Occipital lobe (tissue), 2 donors: ENCODE results near the gene P2RX6. TPM values are rescaled to one million over a fixed set of nuclear protein-coding genes. Genes with fewer than 3 reads are reported as not detected.
"Not testable (repeated sequence)": the region's sequence is repeated elsewhere in the genome, so short reads cannot be mapped to it uniquely, and the experiment has no call there.

ENCODE experiments used
- DNase-seq: peaks from one replicate; lab custom pipeline; 2025; lab: John Stamatoyannopoulos, UW
- total RNA-seq: library from RNA; depleted of rRNA; stranded (reverse); fragments of >200 nt; gene quantifications from one replicate; pipeline ENCODE4 v1.2.3, GENCODE V29; 2014

Gene P2RX6
- total RNA-seq, result not detected

DNA sequence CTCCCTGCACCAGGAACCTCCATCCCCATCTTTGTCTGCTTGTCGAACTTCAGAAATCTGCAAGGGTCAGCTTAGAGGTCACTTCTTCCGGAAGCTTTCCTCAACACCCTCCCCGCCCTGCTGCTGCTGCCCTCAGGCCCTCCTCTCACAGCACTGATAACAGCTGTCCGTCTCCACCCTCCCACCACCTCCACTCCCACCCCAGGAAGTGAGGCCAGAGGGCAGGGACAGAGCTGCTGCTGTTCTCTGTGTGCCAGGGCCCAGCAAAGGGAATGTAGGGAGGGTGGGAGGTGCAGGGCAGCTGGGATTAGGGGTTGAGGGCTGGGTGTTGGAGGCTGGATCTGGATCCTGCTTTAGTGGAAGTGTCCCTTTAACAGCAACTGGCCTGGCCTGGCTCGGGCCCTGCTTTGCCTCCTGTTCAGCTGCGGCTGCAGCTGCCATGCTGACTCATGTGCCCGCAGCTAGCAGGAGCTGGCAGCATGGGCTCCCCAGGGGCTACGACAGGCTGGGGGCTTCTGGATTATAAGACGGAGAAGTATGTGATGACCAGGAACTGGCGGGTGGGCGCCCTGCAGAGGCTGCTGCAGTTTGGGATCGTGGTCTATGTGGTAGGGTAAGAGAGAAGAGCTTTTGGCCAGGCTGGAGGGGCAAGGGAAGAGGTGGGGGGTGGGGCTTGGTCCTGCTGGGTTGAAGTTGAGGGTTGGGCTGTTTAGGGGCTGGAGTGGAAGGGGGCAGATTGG is at the start of gene P2RX6:
TSS of gene P2RX6 (plus strand) at position 440 of the 740 bp plus-strand sequence. CDS start at position 450, 10 bp downstream.
- DNase-seq, result peak; percentile 48

DNA sequence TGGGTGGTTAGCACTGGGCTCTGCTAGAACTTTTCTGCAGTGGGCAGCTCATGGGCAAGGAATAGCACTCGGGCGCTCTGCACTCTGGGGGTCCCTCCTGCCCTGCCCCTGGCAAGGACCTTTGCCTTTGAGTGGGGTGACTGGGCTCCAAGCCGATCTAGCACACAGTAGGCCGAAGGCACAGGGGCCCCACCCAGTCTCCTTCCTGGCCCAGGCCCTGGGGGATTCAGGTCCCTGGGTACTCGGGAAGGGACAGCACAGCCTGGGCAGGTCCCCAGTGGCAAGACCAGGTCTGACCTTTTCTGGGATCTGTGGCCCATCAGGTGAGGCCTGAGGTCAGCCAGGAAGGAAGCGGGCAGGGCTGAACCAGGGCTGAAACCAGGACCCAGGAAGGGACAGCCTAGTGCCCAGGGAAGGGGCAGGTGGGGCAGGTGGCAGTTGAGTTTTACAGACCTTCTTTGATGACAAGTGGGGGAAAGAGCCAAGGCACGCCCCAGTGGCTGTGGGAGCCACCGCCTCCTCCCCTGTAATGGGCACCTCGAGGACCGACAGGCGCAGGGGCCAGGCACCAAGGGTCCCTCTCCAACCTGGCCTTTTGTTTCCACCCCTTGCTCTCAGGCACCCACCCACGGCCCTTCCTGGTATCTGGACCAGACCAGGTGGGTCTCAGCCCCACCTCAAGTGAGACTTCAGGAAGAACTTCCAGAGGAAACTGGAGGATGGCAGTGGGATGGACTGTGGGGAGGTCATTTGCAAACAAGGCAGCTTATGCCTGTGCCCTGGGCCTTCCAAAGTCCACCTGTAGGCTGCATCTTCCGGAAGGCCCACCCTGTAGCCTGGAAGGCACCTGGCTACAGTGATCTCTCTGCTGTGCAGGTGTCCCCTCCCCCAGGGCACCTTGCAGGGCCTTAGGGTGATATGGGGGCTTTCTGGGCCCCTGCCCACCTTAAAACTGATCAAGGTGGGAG is 48.8 kb upstream of the P2RX6 start:
- DNase-seq, result no peak

DNA sequence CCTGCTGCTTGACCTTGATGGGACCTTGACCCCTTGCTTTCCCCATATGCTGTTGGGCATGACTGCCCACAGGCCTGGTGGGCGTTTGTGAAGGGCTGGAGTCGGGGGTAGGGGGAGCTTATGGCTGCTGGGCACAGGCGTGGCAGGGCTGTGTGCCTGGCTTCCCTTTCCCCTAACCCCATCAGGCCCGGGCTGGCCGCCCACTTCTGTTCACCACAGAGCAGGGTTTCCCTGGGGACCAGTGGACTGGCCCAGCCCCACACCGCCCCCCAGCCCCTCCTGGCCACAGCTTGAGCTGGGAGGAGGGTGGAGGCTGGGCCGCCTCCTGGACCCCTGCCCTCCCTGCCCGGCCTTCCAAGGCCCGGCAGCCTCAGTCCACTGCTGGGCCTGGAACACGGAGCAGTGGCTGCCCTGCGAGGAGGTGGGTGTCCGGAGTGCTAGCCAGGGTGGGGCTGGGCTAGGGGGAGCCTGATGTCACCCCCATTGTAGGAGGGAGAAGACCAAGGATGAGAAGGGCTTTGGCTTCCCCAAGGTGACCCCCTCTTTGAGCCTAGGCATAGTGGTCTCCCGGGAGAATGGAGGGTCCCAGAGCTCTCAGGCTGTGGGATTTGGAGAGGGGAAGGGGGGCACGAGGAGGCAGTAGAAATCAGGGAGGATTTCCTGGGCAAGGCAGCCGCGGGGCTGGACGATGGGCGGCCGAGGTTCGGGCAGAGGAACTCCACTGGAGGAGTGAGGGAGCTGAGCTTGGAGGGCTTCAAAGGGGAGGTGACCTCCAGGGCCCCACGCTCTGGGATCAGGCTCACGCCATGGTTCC is 47.9 kb upstream of the P2RX6 start, which contains the start of gene AIFM3:
TSS of gene AIFM3 (plus strand) at position 373 of the 814 bp plus-strand sequence. CDS start 690 bp downstream, outside the sequence.
- no peak for DNase-seq

- DNase-seq, result no peak
Measured at GRCh38 chr22:20967697-20968211, 47.2 kb upstream of the P2RX6 start.

DNA sequence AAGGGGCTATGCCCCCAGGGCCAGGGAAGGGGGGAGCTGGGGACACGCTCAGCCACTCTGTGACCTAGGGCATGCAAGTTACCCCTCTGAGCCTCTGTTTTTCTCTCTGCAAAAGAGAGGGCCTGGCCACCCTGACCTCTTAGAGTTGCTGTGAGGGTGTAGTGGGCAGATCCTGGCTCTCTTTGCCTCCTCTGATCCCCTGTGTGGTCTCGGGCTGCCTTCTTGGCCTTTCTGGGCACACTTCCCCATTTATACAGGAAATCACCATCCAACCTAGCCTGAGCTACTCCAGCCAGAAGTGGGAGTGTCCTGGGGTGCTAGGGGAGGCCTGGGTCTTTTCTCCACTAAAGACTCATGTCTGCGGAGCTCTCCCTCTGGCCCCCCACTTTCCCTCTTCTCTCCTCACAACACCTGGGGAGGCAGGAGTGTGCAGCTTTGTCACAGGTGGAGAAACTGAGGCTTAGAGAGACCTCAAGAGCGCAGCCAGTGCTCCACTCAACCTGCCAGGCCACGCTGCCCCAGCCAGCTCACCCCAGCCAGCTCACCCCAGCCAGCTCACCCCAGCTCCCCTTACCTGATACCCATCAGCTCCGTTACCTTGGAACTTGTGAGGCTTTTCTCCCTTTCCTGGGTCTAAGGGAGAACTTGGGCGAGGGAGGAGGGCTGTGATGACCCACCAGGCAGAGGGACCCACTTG is 46.5 kb upstream of the P2RX6 start:
- DNase-seq, result no peak

DNA sequence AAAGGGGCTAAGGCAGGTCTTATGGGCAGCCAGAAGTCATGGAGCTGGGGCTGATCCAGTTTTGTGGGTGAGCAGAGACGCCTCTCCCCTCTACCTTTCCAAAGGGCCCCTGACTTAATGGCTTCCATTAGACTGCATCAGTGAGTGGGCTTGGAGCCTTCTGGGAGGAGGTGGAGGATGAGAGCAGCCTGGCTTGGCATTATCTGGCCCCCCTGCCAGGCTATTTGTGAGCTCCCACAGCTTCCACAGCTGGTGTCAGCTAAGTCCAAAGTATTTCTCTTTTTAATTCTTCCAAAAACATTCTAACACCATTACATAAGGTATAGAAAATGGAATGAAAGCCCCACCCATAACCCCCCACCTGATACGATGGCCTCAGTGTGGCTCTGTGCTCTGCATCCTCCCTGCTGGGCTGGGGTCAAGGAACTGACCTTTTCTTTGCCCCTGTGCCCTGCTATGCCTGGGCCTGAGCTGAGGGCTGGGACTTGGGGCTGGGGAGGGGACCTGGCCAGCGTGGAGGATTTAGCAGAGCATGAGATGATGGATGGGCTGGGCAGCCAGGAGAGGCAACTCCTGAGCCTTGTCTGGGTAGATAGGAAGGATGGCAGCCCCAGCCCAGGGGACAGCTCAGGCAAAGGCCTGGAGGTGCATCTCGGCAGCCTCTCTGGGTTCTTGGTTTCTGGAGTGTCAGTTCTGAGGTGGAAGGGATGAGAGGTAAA is 43.9 kb upstream of the P2RX6 start:
- DNase-seq, result no peak

GRCh38 chr22:20972014-20972694 is 42.8 kb upstream of the P2RX6 start:
- not testable (repeated sequence) for DNase-seq

GRCh38 chr22:20972933-20973577 is 41.9 kb upstream of the P2RX6 start:
- DNase-seq, result no peak

- no peak for DNase-seq
Measured at GRCh38 chr22:20973634-20974286, 41.2 kb upstream of the P2RX6 start.

DNA sequence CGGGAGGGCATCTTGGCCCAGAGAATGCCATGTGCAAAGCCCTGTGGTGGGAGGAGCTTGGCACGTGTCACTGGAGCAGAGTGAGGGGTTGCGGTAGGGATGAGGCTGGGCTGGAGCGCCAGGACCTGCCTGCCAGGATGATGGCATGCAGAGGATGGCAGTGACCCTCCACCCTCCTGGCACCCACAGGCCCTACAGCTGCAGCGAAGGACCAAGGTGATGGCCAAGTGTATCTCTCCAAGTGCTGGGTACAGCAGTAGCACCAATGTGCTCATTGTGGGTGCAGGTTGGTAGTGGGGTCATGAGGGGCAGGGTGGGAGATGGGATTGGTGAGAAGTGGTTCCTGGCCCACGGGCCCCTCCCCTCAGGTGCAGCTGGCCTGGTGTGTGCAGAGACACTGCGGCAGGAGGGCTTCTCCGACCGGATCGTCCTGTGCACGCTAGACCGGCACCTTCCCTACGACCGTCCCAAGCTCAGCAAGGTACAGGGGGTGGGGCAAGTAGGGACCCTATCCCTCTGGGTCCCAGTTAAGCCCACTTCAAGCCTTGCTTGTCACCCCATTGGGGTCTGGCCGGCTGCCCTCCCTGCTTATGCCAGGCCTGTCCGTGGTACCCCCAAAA is 40.5 kb upstream of the P2RX6 start:
- no peak for DNase-seq

- DNase-seq, result no peak
Measured at GRCh38 chr22:20975541-20976290, 39.2 kb upstream of the P2RX6 start.

GRCh38 chr22:20976291-20976877 is 38.6 kb upstream of the P2RX6 start:
- no peak for DNase-seq

GRCh38 chr22:20977019-20977418 is 37.9 kb upstream of the P2RX6 start:
- DNase-seq, result no peak

GRCh38 chr22:20977516-20978170 is 37.3 kb upstream of the P2RX6 start:
- no peak for DNase-seq

DNA sequence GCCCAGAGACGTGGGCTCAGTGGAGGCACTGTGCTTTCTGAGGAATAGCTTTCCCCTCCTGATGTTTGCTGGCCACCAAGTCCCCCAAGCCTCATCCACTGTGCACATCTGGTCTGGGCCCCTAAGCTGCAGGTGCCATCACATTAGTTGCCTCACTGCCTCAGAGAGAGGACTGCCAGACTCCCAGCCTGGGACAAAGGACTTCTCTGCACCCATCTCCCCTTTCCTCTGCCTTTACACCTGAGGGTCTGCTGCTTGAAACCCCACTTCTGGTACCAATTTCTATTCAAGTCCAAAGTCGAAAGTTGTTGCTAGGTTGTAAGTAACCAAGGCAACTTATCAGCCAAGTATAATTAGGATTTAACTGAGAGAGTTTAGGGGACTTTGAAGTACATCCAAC is 36.5 kb upstream of the P2RX6 start:
- DNase-seq, result no peak

DNA sequence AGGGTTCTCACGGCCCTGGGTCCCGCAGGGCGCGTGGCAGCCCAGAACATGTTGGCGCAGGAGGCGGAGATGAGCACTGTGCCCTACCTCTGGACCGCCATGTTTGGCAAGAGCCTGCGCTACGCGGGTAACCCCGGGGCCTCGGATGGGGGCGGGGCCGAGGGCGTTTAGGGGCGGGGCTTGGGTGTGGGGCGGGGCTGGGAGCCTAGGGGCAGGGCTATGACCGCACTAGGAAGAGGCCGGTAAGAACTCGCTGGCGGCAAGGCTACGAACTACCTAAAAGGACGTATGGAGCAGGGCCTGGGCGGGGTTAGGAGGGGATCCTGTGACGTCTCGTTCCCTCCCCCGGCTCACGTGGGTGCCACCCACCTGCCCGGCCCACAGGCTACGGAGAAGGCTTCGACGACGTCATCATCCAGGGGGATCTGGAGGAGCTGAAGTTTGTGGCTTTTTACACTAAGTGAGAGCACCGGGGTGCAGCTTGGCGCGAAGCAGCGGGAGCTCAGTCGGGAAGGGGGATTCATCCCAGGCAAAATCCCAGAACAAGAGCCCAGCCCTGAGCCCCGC is 35.6 kb upstream of the P2RX6 start:
- no peak for DNase-seq
